Lung (tissue), 12 donors: Measurements from ENCODE around the gene DDI1. TPM values are rescaled to one million over a fixed set of nuclear protein-coding genes. Genes with fewer than 3 reads are reported as not detected.
"Not testable (repeated sequence)": the region's sequence is repeated elsewhere in the genome, so short reads cannot be mapped to it uniquely, and the experiment has no call there.

ENCODE experiments used
- ATAC-seq: fragments of 200-7000 bp; cut with Tn5 transposase; one replicate; pipeline ENCODE4 v1.9.1; 2020; ENCODE audit warnings: moderate number of reproducible peaks; ENCODE audit not compliant: insufficient read depth, low FRiP score
- DNase-seq, 3 donors: peaks; one replicate each; pipeline ENCODE4 v3.0.0-alpha.2; 2013 to 2017
- H3K27ac ChIP-seq, 2 donors: one replicate each; pipeline ENCODE4 v1.5.1; 2013; ENCODE audit warnings: mild to moderate bottlenecking in 2 of 2, moderate library complexity in 2 of 2, control low read depth in 1 of 2, inconsistent platforms in 1 of 2, low read depth in 1 of 2, low read length in 1 of 2
- H3K27me3 ChIP-seq, 3 donors: one replicate each; pipeline ENCODE4 v1.5.1; 2013; ENCODE audit warnings: low read length in 2 of 3; ENCODE audit not compliant: control insufficient read depth in 3 of 3, insufficient read depth in 3 of 3
- H3K36me3 ChIP-seq, 4 donors: one replicate each; pipeline ENCODE4 v1.5.1; 2013; ENCODE audit warnings: low read length in 4 of 4, mild to moderate bottlenecking in 1 of 4, moderate library complexity in 1 of 4; ENCODE audit not compliant: control insufficient read depth in 4 of 4, insufficient read depth in 4 of 4
- H3K4me1 ChIP-seq, 5 donors: one replicate each; pipeline ENCODE4 v1.5.1; 2013; ENCODE audit warnings: low read length in 5 of 5, mild to moderate bottlenecking in 2 of 5, moderate library complexity in 1 of 5; ENCODE audit not compliant: control insufficient read depth in 5 of 5, insufficient read depth in 5 of 5
- H3K4me3 ChIP-seq: one replicate; pipeline ENCODE4 v1.5.1; 2013; ENCODE audit warnings: mild to moderate bottlenecking, control low read depth, moderate library complexity
- H3K9ac ChIP-seq, 2 donors: one replicate each; pipeline ENCODE4 v1.5.1; 2013; ENCODE audit warnings: low read length in 2 of 2, control low read depth in 1 of 2; ENCODE audit not compliant: insufficient read depth in 1 of 2
- H3K9me3 ChIP-seq, 4 donors: one replicate each; pipeline ENCODE4 v1.5.1; 2013; ENCODE audit warnings: low read length in 3 of 4, mild to moderate bottlenecking in 1 of 4, moderate library complexity in 1 of 4; ENCODE audit not compliant: control insufficient read depth in 4 of 4, insufficient read depth in 3 of 4
- CTCF ChIP-seq: IDR thresholded peaks from 2 replicates; pipeline ENCODE4 v1.5.1; 2012; ENCODE audit warnings: mild to moderate bottlenecking; ENCODE audit errors: control extremely low read depth, extremely low read depth
- WGBS, 2 donors: extraction: QIAGEN DNeasy Blood & Tissue Kit; methylation state at CpG; one replicate each; pipeline ENCODE4 v1.1.7; 2013; 5-methylcytosine and 5-hydroxymethylcytosine counted together
- polyA plus RNA-seq, 2 donors: library from polyadenylated mRNA; stranded (reverse); fragments of 200-250 nt; gene quantifications; one replicate each; pipeline ENCODE4 v1.2.1, GENCODE V29; 2013
- total RNA-seq, 2 donors: library from RNA; depleted of rRNA in 1 of 2; stranded (reverse); fragments of >200 nt in 1 of 2; gene quantifications; one replicate each; pipeline ENCODE4 v1.2.1, GENCODE V29; 2014 to 2021
- donor health status: control.
- donor health status: control.
- donor health status: Bipolar disorder and iron deficiency.
- donor health status: healthy.
- donor health status: DM: yes; HTN: yes; CAD: no.

Gene DDI1
- total and polyA plus RNA-seq, 4 donors, result not detected

- DNase-seq (no peak), ATAC-seq (no peak)
- no peak for TF ChIP-seq CTCF
- Histone ChIP-seq H3K4me3 (no peak overlapping the region), H3K9ac (no peak overlapping the region), H3K36me3 (no peaks in the 10 kb centered on the region), H3K27ac (no peak overlapping the region), H3K27me3 (no peaks in the 10 kb centered on the region), H3K9me3 (no peaks in the 10 kb centered on the region), H3K4me1 (no peaks in the 10 kb centered on the region)
- 98 to 100% methylated on average over 2 of the region's 2 CpGs for WGBS, 2 donors
Observed at GRCh38 chr11:104046331-104046730, 9.9 kb downstream of the DDI1 start.

- ATAC-seq, H3K4me1 ChIP-seq, H3K4me3 ChIP-seq, H3K36me3 ChIP-seq, H3K27me3 ChIP-seq, H3K9ac ChIP-seq, H3K27ac ChIP-seq, DNase-seq, H3K9me3 ChIP-seq: not testable (repeated sequence)
- 83 to 87% methylated on average over 3 of the region's 3 CpGs for WGBS, 2 donors
Observed at GRCh38 chr11:104046858-104047257, 10.4 kb downstream of the DDI1 start.

- 38 to 67% methylated on average over 4 of the region's 4 CpGs for WGBS, 2 donors
- no peak for TF ChIP-seq CTCF
- Histone ChIP-seq H3K4me3 (no peak overlapping the region), H3K27me3 (no peaks in the 10 kb centered on the region), H3K27ac (no peak overlapping the region), H3K9ac (no peak overlapping the region), H3K36me3 (no peaks in the 10 kb centered on the region), H3K4me1 (peaks cover 0 to 4% (median 0%) of the 10 kb centered on the region in 5 donors), H3K9me3 (no peaks in the 10 kb centered on the region)
- no peak for DNase-seq
- ATAC-seq, result no peak
Observed at GRCh38 chr11:104049116-104049515, 12.7 kb downstream of the DDI1 start.

- no peak overlapping the region for H3K27ac ChIP-seq
- no peak for TF ChIP-seq CTCF
- no peaks in the 10 kb centered on the region for H3K27me3 ChIP-seq
- H3K9me3 ChIP-seq, result no peaks in the 10 kb centered on the region
- H3K4me3 ChIP-seq, result no peak overlapping the region
- no peak overlapping the region for H3K9ac ChIP-seq
- H3K4me1 ChIP-seq, result peaks cover 0 to 4% (median 0%) of the 10 kb centered on the region in 5 donors
- WGBS, 2 donors, result 57 to 67% methylated on average over 4 of the region's 4 CpGs
- H3K36me3 ChIP-seq, result no peaks in the 10 kb centered on the region
- DNase-seq, result no peak
- ATAC-seq, result no peak
Observed at GRCh38 chr11:104051778-104052177, 15.3 kb downstream of the DDI1 start.
